Psoas muscle (tissue), 8 donors: ENCODE data around the gene SLC2A13. TPM values are rescaled to one million over a fixed set of nuclear protein-coding genes. Genes with fewer than 3 reads are reported as not detected.
"Not testable (repeated sequence)": the region's sequence is repeated elsewhere in the genome, so short reads cannot be mapped to it uniquely, and the experiment has no call there.

Experiments used
- ATAC-seq, 4 donors: fragments of 200-7000 bp; cut with Tn5 transposase; one replicate each; pipeline ENCODE4 v1.9.1; 2020; ENCODE audit warnings: moderate library complexity in 3 of 4, mild to moderate bottlenecking in 2 of 4
- DNase-seq, 2 donors: peaks; one replicate each; pipeline ENCODE4 v3.0.0-alpha.2; 2020
- H3K27ac ChIP-seq: fragments of 200-600 bp; one replicate; pipeline ENCODE4 v1.8.0; 2022
- H3K27me3 ChIP-seq, 3 donors: fragments of 200-600 bp in 1 of 3; one replicate each; pipeline versions ENCODE4 v1.6.1 to v1.8.0; 2013 to 2022; ENCODE audit warnings: low read length in 2 of 3, mild to moderate bottlenecking in 2 of 3, moderate library complexity in 1 of 3; ENCODE audit not compliant: insufficient read depth in 3 of 3
- H3K36me3 ChIP-seq, 2 donors: fragments of 200-600 bp in 1 of 2; one replicate each; pipeline versions ENCODE4 v1.6.1 to v1.8.0; 2013 to 2022; ENCODE audit warnings: low read depth in 1 of 2, mild to moderate bottlenecking in 1 of 2, moderate library complexity in 1 of 2; ENCODE audit not compliant: insufficient read depth in 1 of 2
- H3K4me1 ChIP-seq: fragments of 200-600 bp; one replicate; pipeline ENCODE4 v1.8.0; 2022
- H3K4me3 ChIP-seq: fragments of 200-600 bp; one replicate; pipeline ENCODE4 v1.8.0; 2022; ENCODE audit warnings: mild to moderate bottlenecking
- H3K9me3 ChIP-seq: fragments of 200-600 bp; one replicate; pipeline ENCODE4 v1.8.0; 2022
- WGBS, 3 donors: extraction: QIAGEN DNeasy Blood & Tissue Kit; methylation state at CpG; one replicate each; pipeline versions ENCODE4 v1.1.6 to v1.1.7; 2013; 5-methylcytosine and 5-hydroxymethylcytosine counted together
- intact Hi-C, 2 donors: fragments of 100-400 bp; cut with DNase I; formaldehyde crosslinking; loops; one replicate each; pipeline versions ENCODE4 v1.11.0 to v1.14.2; 2022
- polyA plus RNA-seq, 3 donors: library from polyadenylated mRNA; stranded (reverse); fragments of 200-250 nt; gene quantifications; one replicate each; pipeline ENCODE4 v1.2.3, GENCODE V29; 2013
- total RNA-seq, 4 donors: library from RNA; stranded (reverse); fragmentation: NEBNext Ultra II Directional in 2 of 4; extraction: Animal tissue kit (Norgen Biotek cat#: 25700) in 2 of 4; gene quantifications; one replicate each; pipeline versions ENCODE4 v1.2.1 to v1.2.4, GENCODE V29; 2021 to 2023
- TF ChIP-seq, protein P1 (sequence below): fragments of 200-600 bp; IDR thresholded peaks from one replicate; pipeline ENCODE4 v1.8.0; 2022; ENCODE audit warnings: antibody characterized with exemption
- donor health status: healthy with polysubstance abuse.
- donor health status: DM: no; HTN: no; CAD: no; lungs with moderate emphysema.
- donor health status: Bipolar disorder and iron deficiency.
- donor health status: healthy.
- donor health status: DM: yes; HTN: yes; CAD: no.
- donor health status: DM: no; HTN: no; CAD: no.
- donor health status: DM: no; HTN: no; CAD: no.
- donor health status: DM: yes; HTN: yes; CAD: no.

SLC2A13 gene
- total and polyA plus RNA-seq, 7 donors: 0.39 to 1.7 (median 0.95) TPM

DNA sequence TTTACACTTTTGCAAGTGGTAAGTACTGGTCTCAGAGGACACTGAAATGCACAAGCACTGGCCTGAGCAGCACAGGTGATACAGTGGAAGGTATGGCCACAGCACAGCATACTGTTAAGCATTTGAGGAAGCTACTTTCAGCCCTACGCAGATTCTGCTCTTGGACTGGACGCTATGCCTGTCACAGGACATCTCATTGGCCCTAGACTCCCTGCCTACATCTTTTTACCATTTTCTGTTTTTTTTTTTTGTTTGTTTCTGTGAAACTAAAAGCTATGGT lies 342.1 kb downstream of the SLC2A13 start:
- no peaks in the 10 kb centered on the region for H3K4me1 ChIP-seq
- intact Hi-C loops: loop anchor here (2.0 to 10.0 kb wide), 3 partner anchors 227 to 341 kb away; partner anchors contain the start of gene SLC2A13 (in 1 of the 2)
- H3K27ac ChIP-seq: no peak overlapping the region
- ATAC-seq (no peak), DNase-seq (no peak)
- no peaks in the 10 kb centered on the region for H3K27me3 ChIP-seq
- no peak overlapping the region for H3K4me3 ChIP-seq
- TF ChIP-seq, protein P1, sequence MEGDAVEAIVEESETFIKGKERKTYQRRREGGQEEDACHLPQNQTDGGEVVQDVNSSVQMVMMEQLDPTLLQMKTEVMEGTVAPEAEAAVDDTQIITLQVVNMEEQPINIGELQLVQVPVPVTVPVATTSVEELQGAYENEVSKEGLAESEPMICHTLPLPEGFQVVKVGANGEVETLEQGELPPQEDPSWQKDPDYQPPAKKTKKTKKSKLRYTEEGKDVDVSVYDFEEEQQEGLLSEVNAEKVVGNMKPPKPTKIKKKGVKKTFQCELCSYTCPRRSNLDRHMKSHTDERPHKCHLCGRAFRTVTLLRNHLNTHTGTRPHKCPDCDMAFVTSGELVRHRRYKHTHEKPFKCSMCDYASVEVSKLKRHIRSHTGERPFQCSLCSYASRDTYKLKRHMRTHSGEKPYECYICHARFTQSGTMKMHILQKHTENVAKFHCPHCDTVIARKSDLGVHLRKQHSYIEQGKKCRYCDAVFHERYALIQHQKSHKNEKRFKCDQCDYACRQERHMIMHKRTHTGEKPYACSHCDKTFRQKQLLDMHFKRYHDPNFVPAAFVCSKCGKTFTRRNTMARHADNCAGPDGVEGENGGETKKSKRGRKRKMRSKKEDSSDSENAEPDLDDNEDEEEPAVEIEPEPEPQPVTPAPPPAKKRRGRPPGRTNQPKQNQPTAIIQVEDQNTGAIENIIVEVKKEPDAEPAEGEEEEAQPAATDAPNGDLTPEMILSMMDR: no peak
- WGBS, 3 donors: 97 to 100% (median 98%) methylated on average over 2 of the region's 2 CpGs
- no peaks in the 10 kb centered on the region for H3K36me3 ChIP-seq
- no peaks in the 10 kb centered on the region for H3K9me3 ChIP-seq

DNA sequence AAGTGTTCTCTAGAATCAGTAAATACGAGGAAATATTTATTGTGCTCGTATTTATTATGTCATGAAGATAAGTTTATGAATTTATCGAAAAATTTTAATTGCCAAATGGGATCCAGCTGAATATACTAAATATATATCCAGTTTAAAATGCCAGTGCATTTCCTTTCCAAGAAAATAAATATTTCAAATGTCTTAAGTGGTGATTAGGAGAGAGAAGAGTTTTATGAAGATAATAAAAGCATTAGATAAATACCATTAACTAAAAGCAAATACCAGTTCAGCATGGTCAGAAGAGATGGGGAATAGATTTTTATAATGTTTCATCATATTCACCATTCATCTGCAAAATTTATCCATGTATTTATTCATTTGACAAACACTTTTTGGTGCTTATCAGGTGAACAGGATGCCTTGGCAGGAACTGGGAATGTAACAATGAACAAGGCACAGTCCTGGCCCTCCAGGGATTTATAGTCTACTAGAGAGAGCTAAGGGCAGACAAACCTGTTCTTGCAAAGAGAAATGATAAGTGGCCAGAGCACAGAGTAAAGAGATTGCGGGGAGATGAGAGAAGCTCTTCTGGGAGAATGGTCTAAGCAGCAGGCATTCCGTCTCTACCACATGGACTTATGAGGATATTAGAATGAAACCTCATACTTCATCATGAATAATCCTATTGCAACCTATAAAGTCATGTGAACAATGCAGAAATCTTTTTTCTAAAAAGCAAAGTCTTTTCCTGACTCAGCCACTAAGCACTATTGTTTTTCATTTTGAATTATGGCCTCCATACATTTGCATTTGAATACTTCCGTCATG lies 342.6 kb downstream of the SLC2A13 start:
- H3K4me1 ChIP-seq: no peaks in the 10 kb centered on the region
- ATAC-seq (no peak), DNase-seq (no peak)
- H3K36me3 ChIP-seq: no peaks in the 10 kb centered on the region
- 95 to 97% (median 96%) methylated on average over 6 of the region's 6 CpGs for WGBS, 3 donors
- H3K9me3 ChIP-seq: no peaks in the 10 kb centered on the region
- no peaks in the 10 kb centered on the region for H3K27me3 ChIP-seq
- TF ChIP-seq, protein P1: no peak
- intact Hi-C loops: loop anchor here in 1 of 2 donors (10.0 kb wide), 2 partner anchors 232 to 342 kb away; partner anchors contain the start of gene SLC2A13
- H3K27ac ChIP-seq: no peak overlapping the region
- H3K4me3 ChIP-seq: no peak overlapping the region

DNA sequence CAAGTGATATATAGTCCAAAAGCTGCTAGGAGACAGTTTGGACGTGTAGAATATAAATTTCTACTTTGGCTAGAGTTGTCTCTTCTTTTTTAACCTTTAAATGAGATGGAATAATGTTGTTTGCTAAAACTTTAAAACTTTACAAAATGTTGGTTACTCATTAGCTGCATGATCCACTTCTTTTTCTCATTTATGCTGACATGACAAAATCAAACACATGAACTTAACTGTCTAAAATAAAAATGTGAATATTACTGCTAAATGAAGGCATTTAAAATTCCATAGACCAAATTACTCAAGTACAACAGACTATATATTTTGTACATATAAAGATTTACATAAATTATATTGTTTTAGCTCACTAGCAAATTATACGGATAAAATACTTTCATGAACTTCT lies 350.4 kb downstream of the SLC2A13 start:
- H3K9me3 ChIP-seq: no peaks in the 10 kb centered on the region
- no peak overlapping the region for H3K27ac ChIP-seq
- TF ChIP-seq, protein P1: no peak
- intact Hi-C loops: no loop called here
- no peak for ATAC-seq
- DNase-seq: no peak
- WGBS, 3 donors: 79 to 82% (median 82%) methylated on average over 2 of the region's 2 CpGs
- no peak overlapping the region for H3K4me3 ChIP-seq
- no peaks in the 10 kb centered on the region for H3K4me1 ChIP-seq
- H3K36me3 ChIP-seq: no peaks in the 10 kb centered on the region
- H3K27me3 ChIP-seq: no peaks in the 10 kb centered on the region

- Histone ChIP-seq H3K36me3 (no peaks in the 10 kb centered on the region), H3K9me3 (no peaks in the 10 kb centered on the region), H3K27ac (no peak overlapping the region), H3K4me3 (no peak overlapping the region), H3K27me3 (no peaks in the 10 kb centered on the region), H3K4me1 (no peaks in the 10 kb centered on the region)
- WGBS, 3 donors: 73 to 76% (median 75%) methylated on average over 6 of the region's 6 CpGs
- intact Hi-C loops: no loop called here
- TF ChIP-seq, protein P1: no peak
- ATAC-seq (no peak), DNase-seq (no peak)
Observed at GRCh38 chr12:39752482-39753137, 353.3 kb downstream of the SLC2A13 start.

DNA sequence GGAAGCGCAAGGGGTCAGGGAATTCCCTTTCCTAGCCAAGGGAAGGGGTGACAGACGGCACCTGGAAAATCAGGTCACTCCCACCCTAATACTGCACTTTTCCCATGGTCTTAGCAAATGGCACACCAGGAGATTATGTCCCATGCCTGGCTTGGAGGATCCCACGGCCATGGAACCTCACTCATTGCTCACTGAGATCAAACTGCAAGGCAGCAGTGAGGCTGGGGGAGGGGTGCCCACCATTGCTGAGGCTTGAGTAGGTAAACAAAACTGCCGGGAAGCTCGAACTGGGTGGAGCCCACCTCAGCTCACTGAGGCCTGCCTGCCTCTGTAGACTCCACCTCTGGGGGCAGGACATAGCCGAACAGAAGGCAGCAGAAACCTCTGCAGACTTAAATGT lies 359.7 kb downstream of the SLC2A13 start:
- DNase-seq, H3K36me3 ChIP-seq, H3K4me3 ChIP-seq, intact Hi-C loops, ATAC-seq, H3K27me3 ChIP-seq, H3K9me3 ChIP-seq, H3K4me1 ChIP-seq, H3K27ac ChIP-seq: not testable (repeated sequence)
- WGBS, 3 donors: 75 to 80% (median 80%) methylated on average over 6 of the region's 6 CpGs
